GM18867 (cell line): ENCODE data around the gene CAPN11.
"Not testable (repeated sequence)": the region's sequence is repeated elsewhere in the genome, so short reads cannot be mapped to it uniquely, and the experiment has no call there.

Experiments used
- ATAC-seq: cut with Tn5 transposase; IDR thresholded peaks from one replicate; pipeline ENCODE4 v1.9.1; 2021; ENCODE audit warnings: mild to moderate bottlenecking, moderate library complexity; ENCODE audit not compliant: unreplicated experiment

The CAPN11 gene

DNA sequence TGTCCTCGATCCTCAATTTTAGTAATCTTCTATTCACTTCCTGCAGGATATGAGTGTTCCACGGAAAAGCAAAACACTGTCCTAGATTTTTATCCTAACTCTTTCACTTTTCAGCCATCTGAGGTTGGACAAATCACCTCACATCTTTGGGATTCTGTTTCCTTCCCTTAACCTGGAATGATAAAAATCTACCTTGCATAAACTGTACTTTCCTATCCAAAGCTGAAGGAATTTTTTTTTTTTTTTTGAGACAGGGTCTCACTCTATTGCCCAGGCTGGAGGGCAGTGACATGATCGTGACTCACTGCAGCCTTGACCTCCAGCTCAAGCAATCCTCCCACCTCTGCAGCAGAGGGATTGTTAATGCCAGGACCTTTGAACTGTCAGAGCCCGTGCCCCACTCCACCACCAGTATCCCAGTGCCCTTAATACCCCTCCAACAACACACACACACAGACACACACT, 20.5 kb downstream of the CAPN11 start:
- ATAC-seq: no peak

DNA sequence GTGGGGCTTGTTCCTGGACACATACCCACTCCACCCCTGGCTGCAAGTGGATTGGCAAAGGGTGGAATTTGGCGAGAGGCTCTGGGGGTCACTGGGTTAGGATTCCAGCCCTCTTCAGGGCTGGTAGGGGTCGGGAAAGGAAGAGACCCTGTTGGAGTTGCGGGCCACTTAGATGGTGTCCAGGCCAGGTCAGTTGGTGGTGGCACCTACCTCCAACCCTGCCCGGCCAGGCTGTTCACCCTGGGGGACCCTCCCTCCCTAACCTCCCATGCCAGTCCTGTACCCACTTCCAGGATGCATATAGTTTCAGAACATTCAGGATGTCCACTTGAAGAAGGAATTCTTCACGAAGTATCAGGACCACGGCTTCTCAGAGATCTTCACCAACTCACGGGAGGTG, 21.0 kb downstream of the CAPN11 start:
- ATAC-seq: no peak

- no peak for ATAC-seq
Observed at GRCh38 chr6:44180406-44180805, 21.8 kb downstream of the CAPN11 start.

DNA sequence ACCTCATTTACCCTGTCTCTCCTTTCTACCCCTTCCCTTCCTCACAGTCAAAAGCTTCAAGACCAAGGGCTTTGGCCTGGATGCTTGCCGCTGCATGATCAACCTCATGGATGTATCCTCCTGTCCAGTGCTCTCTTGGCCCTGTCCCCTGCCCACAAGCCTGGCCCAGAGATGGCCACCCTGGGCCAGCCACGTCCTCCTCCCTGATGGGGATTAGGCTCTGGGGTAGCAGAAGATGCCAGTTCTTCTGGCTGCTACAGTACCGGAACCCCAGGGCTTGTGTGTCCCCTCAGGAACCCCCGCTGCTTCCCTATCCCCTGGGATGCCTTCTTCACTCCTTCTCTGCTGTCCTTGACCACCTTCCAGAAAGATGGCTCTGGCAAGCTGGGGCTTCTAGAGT, 22.3 kb downstream of the CAPN11 start:
- ATAC-seq: no peak

DNA sequence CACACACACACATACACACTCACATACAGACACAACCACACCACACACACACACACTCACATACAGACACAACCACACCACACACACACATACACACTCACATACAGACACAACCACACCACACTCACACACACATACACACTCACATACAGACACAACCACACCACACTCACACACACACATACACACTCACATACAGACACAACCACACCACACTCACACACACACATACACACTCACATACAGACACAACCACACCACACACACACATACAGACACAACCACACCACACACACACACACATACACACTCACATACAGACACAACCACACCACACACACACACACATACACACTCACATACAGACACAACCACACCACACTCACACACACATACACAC, 23.2 kb downstream of the CAPN11 start:
- not testable (repeated sequence) for ATAC-seq

GRCh38 chr6:44182911-44183390, 24.3 kb downstream of the CAPN11 start:
- ATAC-seq: no peak

GRCh38 chr6:44183783-44184182, 25.2 kb downstream of the CAPN11 start:
- ATAC-seq: no peak

GRCh38 chr6:44185356-44185755, 26.7 kb downstream of the CAPN11 start:
- not testable (repeated sequence) for ATAC-seq

DNA sequence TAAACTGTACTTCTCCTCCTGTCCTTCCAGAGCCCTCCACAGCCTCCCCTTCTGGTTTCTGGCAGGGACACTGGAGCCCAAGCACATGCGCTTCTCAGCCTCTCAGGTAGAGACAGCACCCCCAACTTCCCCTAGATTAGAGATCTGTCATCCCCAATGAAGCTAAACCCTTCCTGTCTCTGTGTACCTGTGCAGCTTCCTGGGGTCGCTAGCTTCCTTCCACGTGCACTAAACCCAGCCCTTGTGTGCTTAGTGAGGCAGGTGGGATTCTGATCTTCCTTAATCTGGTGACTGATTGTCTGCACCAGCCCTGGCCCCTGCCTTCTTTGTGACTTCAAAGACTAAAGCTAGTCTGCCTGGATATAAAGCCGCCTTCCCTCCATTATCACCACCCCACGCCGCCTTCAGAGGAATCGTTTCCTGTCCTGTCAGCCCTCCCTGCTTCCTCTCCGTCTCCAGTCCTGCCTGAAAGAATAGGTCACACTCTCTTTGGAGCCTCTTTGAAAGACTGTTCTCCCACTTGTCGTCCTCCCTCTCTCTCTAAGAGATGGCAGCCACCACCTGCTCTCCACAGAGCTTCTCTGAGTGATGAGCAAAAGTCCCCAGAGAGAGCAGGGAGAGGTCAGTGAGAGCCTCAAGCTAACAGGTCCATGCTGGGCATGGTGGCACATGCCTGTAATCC, 27.5 kb downstream of the CAPN11 start:
- ATAC-seq: no peak

- no peak for ATAC-seq
Observed at GRCh38 chr6:44186635-44187025, 28.0 kb downstream of the CAPN11 start.

DNA sequence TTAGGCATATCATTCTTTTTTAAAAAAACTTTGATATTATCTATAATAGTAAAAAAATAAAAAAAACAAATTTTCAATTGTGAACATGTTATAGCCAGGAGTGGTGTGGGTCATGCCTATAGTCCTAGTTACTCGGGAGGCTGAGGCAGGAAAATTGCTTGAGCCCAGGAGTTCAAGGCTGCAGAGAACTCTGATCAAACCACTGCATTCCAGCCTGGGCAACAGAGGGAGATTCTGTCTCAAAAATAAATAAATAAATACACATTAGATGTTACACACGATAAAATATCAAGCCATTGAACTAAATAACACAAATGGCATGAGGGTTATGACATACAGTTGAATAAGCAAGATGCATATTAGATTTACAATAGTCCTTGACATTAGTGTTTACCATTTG, 30.2 kb downstream of the CAPN11 start:
- ATAC-seq: no peak

GRCh38 chr6:44189257-44189656, 30.6 kb downstream of the CAPN11 start:
- no peak for ATAC-seq

- ATAC-seq: no peak
Observed at GRCh38 chr6:44190715-44191114, 32.1 kb downstream of the CAPN11 start.

- ATAC-seq: no peak
Observed at GRCh38 chr6:44192428-44193041, 33.9 kb downstream of the CAPN11 start.

DNA sequence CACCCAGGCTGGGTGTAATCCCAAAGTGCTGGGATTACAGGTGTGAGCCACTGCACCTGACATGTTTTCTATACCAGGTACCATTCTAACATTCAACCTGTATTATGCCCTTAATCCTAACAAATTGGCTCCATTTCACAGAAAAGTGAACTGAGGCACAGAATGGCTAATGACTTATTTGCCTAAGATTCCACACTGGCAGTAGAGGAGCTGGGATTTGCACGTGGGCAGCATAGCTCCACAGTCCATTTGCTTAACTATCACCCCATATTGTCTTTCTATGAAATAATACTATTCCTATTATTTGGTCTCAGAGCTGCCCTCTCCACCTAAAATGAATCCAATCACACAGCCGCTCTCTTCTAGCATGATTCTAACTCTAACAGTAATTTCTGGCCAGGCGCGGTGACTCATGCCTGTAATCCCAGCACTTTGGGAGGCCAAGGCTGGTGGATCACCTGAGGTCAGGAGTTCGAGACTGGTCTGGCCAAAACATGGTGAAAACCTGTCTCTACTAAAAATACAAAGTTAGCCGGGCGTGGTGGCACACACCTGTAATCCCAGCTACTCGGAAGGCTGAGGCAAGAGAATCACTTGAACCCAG, 34.8 kb downstream of the CAPN11 start:
- no peak for ATAC-seq

- ATAC-seq: no peak
Observed at GRCh38 chr6:44194326-44194725, 35.7 kb downstream of the CAPN11 start.

DNA sequence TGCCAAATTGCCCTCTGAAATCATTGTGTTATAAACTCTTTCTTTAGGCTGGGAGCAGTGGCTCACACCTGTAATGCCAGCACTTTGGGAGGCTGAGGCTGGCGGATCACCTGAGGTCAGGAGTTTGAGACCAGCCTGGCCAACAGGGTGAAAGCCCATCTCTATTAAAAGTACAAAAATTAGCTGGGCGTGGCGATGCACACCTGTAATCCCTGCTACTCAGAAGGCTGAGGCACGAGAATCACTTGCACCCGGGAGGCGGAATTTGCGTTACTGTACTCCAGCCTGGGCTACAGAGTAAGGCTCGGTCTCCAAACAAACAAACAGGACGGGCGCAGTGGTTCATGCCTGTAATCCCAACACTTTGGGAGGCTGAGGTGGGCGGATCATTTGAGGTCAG, 37.7 kb downstream of the CAPN11 start:
- ATAC-seq: not testable (repeated sequence)

GRCh38 chr6:44198684-44199083, 40.1 kb downstream of the CAPN11 start:
- no peak for ATAC-seq

DNA sequence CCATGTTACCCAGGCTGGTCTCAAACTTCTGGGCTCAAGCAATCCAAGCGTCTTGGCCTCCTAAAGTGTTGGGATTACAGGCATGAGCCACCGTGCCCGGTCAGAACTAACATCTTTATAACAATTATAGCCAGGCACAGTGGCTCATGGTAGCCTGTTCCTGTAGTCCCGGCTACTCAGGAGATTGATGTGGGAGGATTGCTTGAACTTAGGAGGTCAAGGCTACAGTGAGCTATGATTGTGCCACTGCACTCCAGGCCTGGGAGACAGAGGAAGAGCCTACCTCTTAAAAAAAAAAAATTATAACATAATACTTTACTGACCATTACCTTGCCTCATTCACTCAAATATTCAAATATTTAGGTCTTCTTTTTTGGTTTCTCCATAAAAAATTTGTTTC, 41.3 kb downstream of the CAPN11 start:
- no peak for ATAC-seq

DNA sequence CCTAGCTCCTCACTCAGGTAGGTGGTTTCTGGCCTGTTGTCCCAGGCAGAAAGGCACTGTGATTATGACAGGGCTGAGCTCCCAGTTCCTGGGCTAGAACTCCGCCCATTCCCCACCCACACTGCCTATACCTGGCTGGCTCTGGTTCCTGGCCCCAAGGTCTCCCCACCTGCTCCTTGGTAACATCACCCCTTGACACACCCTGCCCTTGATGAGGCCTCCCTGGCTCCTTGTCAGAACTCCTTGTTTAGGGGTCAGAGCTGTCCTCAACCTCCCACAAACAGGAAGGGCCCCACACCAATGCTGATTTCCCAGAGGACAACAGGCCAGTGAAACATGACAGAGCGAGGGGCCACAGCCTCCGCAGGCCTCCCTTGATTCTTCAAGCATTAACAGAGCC, 42.6 kb downstream of the CAPN11 start:
- no peak for ATAC-seq

DNA sequence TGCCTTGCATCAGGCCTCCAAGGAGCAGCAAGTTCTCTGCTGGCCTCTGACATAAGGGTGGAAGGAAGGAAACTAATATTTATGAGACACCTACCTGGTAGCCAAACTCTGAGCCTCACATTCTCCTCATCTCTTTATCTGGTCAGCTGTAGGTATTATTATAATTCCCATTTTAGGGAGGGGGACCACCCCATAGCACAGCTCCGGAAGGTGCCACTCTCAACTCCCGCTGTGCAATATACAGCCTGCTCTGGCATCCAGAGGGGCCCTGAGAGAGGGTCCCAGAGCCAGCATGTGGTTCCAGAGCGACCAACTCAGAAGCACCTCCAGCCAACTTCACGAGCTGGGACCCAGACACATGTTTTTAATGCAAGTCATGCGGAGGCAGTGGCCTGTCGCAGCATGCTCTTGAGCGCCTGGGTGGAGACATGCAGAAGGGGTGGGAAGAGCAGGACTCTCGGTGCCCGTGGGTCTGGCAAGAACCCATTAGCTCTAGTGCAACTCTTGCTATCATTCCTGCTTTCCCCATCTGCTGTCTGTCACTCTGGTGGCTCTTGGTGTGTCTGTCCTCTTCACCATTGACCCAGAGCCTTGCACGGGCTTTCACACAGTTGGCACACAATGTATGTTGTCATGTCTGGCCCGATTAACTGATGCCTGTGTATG, 43.2 kb downstream of the CAPN11 start:
- ATAC-seq: no peak
